ENCODE measurements around the gene CCDC57.

Gene CCDC57

DNA sequence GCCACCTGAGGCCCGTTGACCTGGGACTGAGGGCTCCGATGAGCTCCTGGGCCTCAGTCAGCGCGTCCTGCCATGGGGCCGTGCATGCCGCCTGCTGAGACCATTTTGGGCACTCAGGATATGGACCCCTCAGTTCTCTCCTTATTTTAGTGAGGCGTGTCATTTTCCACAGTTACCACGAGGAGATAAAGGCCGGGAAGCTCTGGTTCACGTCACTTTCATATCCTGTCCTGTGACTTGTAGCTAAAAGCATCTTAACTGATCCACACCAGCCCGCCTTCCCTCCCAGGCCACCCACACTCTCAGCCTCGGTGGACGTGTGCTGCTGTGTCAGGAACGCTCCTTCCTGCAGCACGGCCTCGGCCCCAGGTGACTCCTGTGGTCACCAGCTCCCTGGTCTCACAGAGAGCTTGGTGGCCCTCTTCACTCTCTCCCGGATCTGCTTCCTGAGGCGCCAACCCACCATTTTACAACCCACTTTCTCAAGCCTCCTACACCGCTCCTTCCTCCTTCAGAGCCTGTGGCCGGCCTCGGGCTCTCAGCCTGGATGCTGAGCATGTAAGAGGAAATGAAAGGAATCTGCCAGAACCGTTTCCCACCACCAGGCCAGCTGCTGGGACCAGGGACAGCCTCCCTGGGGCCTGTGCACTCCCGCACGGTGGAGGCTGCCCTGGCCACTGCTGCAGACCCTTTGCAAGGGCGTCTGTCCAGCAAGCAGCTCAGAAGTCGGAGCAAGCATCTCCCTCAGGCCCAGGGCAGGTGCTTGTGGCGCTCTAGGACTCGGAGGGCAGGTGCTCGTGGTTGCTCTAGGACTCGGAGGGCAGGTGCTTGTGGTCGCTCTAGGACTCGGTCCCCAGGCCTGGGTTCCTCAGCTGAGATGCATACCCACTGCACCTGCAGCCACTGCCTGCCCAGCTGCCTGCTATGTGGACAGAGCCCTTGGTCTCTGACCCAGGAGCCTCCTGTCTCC lies 90.7 kb downstream of the CCDC57 start:
- no peak for DNase-seq (ENCODE audit: low read depth)

DNA sequence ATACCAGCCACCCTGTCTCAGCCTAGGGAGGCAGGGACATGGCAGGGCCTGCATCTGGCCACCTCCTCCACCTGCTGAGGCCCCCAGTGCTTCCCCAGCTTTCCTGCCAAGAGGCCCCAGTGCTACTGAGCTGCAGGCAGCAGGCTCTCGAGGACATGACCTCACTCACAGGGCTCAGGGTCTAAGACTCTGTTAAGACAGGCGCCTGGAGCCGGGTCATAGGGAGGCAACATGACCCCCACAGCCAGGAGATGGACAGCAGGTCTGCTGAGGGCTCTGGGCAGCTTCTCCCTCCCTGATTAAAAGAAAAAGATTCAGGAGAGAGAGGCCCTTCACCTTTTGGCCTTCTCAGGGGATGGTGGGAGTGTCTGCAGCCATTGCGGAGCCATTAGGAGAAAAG lies 91.4 kb downstream of the CCDC57 start:
- no peak for DNase-seq (ENCODE audit: low read depth)

DNA sequence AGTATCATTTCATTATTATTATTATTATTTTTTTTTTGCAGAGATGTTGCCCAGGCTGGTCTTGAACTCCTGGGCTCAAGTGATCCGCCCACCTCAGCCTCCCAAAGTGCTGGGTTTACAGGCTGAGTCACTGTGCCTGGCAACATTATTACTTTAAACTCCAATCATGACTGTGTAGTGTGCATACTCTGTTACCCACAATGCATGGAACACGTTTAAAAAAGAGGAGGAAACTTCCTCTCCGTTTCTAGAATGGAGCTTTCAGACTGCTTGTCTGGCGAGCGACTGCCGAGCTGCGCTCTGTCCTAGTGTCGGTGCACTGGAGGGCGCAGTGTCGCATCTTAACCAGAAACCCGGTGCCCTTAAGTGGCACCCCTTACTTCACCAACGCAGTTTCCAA lies 92.5 kb downstream of the CCDC57 start:
- DNase-seq (ENCODE audit: low read depth) = no peak

DNA sequence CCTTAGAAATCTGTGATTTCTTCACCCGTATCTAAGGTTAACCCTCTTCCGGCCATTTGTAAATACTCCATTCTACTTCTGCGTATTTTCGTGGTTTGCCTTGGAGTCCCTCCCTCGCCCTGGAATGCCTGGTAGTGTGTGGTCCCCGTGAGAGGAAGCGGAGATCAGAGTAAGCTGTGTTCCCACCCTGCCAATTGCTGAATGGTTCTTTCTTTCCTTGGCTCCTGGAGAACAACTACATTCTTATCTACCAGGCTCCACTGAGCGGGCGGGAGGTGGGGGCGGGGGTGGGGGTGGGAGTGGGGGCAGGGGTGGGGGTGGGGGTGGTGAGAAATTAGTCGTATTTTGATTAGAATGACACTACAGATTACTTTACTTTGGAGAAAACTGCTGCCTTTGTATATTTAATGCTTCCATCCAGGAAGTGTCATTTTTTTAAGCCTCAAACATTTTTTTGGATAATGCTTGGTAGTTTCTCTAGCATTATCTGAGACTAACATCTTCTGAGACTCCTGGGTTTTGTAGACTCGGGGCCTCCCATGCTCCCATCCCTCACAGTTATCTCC lies 93.7 kb downstream of the CCDC57 start:
- no peak for DNase-seq (ENCODE audit: low read depth)

DNA sequence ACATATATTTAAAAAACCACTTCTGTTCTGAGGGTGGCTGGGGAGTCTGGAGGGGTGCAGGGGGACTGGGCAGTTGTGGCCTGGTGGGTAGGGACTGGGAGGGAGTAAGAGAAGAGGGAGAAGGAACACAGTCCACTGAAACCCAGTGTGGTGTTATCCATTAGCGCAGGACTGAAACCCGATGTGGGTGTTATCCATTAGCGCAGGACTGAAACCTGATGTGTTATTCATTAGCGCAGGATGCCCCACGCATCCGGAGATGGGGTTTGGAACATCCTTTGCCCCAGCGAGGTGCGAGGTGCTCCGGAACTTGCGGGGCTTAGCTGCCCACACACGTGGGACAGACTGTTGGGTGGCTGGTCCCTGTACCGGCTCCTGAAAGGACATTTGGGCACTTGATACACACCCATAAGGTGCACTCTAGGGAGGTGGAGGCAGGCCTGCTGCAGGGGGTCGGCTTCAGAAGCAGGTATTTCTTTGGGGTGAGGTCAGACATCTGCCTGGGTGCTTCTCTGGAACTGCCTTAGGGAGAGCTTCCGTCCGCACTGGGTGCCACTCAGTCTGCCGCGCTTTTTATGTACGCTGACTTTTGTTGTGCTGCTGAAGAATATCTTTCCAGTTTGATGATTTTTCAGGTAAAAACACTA lies 94.4 kb downstream of the CCDC57 start:
- DNase-seq (ENCODE audit: low read depth) = no peak

GRCh38 chr17:82117139-82118090 lies 95.2 kb downstream of the CCDC57 start:
- no peak for DNase-seq (ENCODE audit: low read depth)

DNA sequence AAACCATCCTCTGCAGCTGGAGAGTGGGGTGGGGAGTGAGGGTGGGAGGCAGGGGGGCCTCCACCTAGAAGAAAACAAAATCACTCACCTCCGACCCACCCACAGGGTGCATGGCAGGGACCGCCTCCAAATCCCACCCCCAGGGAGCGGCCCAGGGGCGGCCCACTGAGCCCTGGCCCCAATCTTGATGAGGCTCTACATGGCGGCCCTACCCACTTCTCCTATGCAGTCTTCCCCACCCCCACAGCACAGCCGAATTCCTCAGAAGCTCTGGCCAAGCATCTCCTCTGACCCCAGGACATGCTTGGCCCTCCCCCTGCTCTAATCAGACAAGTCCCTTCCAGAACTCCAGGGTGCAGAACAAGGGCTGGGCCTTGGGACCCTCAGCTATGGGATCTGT lies 96.4 kb downstream of the CCDC57 start:
- no peak for DNase-seq (ENCODE audit: low read depth)

DNA sequence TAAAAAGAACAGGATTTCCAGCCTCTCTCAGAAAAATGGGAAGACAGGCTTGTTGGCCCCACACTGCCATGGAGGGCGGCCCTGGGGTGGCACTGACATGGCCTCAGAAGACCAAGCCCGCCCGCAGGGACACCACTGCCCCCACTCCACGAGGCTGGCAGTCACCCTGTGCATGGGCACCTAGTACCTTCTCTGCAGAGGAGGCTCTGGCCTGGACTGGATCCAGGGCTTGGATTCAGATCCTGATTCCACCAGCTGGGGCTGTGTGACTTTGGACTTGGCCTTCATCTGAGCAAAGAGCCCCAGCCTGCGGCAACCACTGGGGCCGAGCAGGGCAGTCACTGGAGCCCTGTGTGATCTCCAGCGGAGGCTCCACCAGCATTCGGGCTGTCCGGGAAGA lies 97.8 kb downstream of the CCDC57 start:
- no peak for DNase-seq (ENCODE audit: low read depth)

GRCh38 chr17:82114447-82114846 lies 98.2 kb downstream of the CCDC57 start:
- DNase-seq (ENCODE audit: low read depth) = no peak

- no peak for DNase-seq (ENCODE audit: low read depth)
These were observed 98.7 kb downstream of the CCDC57 start for GRCh38 chr17:82113941-82114340.

- DNase-seq (ENCODE audit: low read depth) = no peak
These were observed 99.2 kb downstream of the CCDC57 start for GRCh38 chr17:82113422-82113821.

- DNase-seq (ENCODE audit: low read depth) = no peak
These were observed 99.7 kb downstream of the CCDC57 start for GRCh38 chr17:82112914-82113311.

- DNase-seq (ENCODE audit: low read depth) = no peak
These were observed 100.3 kb downstream of the CCDC57 start for GRCh38 chr17:82112181-82112913.

DNA sequence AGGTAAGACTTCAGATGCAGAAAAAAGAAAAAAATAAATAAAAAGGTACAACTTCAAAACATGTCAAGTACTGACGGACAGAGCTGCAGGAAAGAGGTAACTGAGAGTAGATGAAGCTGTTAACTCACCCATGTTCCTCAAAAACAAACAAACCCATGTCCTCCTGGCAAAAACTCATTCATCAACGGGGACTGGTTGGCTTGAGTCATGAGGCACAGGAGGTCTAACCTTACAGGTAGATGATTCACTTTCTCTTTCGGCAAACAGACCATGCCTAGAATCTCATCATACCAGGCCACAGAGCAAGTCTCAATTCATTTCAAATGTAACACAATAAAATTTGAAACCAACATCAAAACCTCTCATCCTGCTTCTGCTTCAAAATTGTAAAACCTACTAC lies 102.3 kb downstream of the CCDC57 start:
- DNase-seq (ENCODE audit: low read depth) = no peak

DNA sequence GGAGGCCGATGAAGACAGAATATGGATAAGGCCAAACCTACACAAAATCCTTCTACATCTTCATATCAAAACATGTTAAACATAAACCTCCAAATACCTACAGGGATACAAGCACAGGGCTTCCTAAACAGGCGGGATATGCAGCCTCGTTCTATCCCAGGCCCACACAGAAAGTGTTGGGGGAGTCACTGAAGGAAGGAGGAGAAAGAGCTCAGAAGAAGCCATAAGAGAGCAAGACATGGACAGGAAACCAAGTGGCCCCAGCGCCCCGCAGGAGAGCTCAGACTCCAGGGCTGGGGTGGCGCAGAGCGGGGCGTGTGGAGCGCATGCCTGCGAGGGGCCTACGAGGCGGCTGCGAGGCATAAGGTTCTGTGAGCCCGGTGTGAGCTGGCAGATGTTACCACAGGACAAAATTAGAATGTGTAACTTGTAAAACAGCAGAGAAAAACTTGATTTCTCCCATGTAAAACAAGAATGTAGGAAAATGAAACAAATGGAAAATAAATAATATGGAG lies 103.6 kb downstream of the CCDC57 start:
- no peak for DNase-seq (ENCODE audit: low read depth)

DNA sequence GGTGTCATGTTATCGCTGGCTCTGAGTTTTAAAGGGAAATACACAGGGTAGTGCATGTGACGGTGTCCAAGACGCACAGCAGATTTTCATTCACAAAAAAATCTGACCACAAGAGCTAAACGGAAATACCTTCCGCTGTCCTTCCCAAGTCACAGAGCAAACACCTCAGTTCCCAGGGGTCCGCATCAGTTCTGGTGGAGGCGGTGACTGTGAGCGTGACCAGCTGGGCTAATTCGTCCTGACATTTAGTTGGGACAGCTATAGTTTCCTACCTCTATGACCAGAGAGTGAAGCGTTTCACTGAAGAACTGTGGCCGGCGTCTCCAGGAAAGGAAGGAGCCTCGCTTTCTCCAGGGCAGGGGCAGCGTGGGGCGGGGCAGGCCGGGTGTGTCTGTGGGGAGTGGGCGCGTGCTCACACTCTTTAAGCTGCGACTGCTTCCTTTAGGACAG lies 104.1 kb downstream of the CCDC57 start:
- no peak for DNase-seq (ENCODE audit: low read depth)

GRCh38 chr17:82108038-82108437 lies 104.6 kb downstream of the CCDC57 start:
- no peak for DNase-seq (ENCODE audit: low read depth)

GRCh38 chr17:82107341-82107860 lies 105.2 kb downstream of the CCDC57 start:
- DNase-seq (ENCODE audit: low read depth) = no peak

DNA sequence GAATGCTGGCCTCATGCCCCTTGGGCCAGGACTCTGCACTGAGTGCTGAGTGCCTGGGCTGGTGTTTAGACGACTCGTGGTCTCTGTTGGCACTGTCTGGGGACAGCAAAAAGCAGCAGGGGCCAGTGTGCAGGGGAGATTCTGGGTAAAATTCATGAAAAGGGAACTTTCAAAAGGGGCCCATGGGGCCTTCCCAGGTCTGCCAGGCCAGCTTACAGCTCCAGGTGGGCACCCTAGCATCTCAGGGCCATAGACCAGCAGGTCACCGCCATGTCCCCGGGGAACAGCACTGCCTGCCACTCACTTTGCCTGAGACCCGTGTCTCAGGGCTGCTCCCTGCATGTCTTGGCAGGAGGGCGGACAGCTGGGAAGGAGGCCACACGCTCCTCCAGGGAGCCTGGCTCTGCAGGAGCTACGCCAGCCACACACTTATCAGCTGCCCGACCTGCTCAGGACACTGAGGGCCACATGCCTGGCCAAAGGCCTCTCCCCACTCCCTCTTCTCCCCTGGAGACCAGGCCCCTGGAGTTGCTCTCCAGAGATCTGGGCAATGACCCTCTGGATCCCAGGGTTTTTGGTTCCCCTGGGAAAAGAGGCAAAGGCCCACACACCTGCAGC lies 105.8 kb downstream of the CCDC57 start:
- DNase-seq (ENCODE audit: low read depth) = no peak
